ENCODE data around the gene OTOL1.

Gene OTOL1

DNA sequence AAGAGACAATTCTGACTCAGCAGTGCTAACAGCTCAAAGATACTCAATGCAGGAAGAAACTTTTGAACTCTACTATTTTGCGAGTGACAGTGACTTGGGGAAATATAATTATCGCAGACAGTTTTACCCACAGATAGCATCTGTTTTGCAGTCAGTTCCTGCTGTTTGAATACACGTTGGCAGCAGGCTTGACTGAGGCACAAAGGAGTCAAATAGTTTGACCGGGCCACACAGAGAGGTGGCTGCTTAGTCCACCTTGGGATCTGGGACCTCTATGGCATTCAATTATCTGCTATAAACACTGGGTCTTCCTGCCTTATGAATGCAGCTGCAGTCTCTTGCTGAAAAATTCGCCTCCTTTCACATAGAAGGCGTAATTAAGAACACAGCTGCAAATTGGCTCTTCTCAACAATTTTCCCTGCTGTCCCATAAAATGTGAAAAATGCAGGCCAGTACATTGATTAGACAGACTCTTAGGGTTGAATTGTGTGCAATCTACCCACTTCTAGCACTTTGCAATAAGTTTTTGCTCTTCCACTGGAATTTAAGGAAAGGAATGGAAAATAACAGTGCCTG, 56.5 kb downstream of the OTOL1 start:
- no peak for DNase-seq (ENCODE audit: low read depth)
- H3K4me3 ChIP-seq (ENCODE audit: low read depth, low read length): no peak overlapping the region
- TF ChIP-seq, protein P1, sequence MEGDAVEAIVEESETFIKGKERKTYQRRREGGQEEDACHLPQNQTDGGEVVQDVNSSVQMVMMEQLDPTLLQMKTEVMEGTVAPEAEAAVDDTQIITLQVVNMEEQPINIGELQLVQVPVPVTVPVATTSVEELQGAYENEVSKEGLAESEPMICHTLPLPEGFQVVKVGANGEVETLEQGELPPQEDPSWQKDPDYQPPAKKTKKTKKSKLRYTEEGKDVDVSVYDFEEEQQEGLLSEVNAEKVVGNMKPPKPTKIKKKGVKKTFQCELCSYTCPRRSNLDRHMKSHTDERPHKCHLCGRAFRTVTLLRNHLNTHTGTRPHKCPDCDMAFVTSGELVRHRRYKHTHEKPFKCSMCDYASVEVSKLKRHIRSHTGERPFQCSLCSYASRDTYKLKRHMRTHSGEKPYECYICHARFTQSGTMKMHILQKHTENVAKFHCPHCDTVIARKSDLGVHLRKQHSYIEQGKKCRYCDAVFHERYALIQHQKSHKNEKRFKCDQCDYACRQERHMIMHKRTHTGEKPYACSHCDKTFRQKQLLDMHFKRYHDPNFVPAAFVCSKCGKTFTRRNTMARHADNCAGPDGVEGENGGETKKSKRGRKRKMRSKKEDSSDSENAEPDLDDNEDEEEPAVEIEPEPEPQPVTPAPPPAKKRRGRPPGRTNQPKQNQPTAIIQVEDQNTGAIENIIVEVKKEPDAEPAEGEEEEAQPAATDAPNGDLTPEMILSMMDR (IDR thresholded peaks at IDR 0.05; ENCODE audit: insufficient read depth, low read depth, low read length, missing control alignments): no peak

Measured in GM12865 (cell line).